GM12878 (cell line): ENCODE data around the gene ENO2. TPM values are rescaled to one million over a fixed set of nuclear protein-coding genes. Genes with fewer than 3 reads are reported as not detected.

Experiments
- ATAC-seq: fragments of 200-7000 bp; cut with Tn5 transposase; 3 replicates; pipeline ENCODE4 v1.9.1; 2020; ENCODE audit warnings: mild to moderate bottlenecking, moderate library complexity
- BruUV-seq: library from RNA; stranded (reverse); fragments of 400-500 nt; replicated peaks from 2 replicates; lab custom pipeline; 2021; lab: Mats Ljungman, UMichigan
- CTCF ChIA-PET: fragments of 300-600 bp; sonication (Branson Sonifier 250); formaldehyde crosslinking; extraction: SDS; loops from one replicate; lab custom pipeline; 2021; ENCODE audit warnings: inconsistent platforms; lab: Yijun Ruan, JAX
- POLR2A ChIA-PET: fragments of 350-600 bp; formaldehyde crosslinking; extraction: SDS; loops from one replicate; lab custom pipeline; 2021; ENCODE audit warnings: inconsistent platforms; lab: Charles Lee
- RAD21 ChIA-PET: fragments of 300-600 bp; sonication (Branson Sonifier 250); formaldehyde crosslinking; loops from one replicate; lab custom pipeline; 2023; ENCODE audit warnings: antibody characterized with exemption; ENCODE audit not compliant: unreplicated experiment; lab: Charles Lee
- SMC1A ChIA-PET: fragments of 300-600 bp; sonication (Branson Sonifier 250); formaldehyde crosslinking; loops from one replicate; lab custom pipeline; 2023; ENCODE audit not compliant: unreplicated experiment, uncharacterized antibody; lab: Charles Lee
- DNase-seq: peaks from one replicate; pipeline ENCODE4 v3.0.0-alpha.2; 2011; ENCODE audit warnings: low read depth, low spot score
- FAIRE-seq: peaks from 3 replicates; lab custom pipeline; 2011; peaks lifted over from hg19 to GRCh38; lab: Jason Lieb, UNC
- H2AFZ ChIP-seq: 2 replicates; pipeline ENCODE4 v1.6.0; 2011; ENCODE audit warnings: low read depth, low read length, control low read depth; ENCODE audit not compliant: control insufficient read depth
- H3K27ac ChIP-seq: 2 replicates; pipeline ENCODE4 v1.5.1; 2011; ENCODE audit warnings: control low read depth; ENCODE audit not compliant: control insufficient read depth, insufficient read depth
- H3K27me3 ChIP-seq, 2 experiments: replicated peaks in 1 of 2; 2 replicates each; pipeline versions ENCODE4 v1.6.0 to v1.6.1; 2011; ENCODE audit warnings: low read length in 1 of 2; ENCODE audit not compliant: control insufficient read depth in 2 of 2, insufficient read depth in 2 of 2
- H3K36me3 ChIP-seq, 2 experiments: 2 replicates each; pipeline ENCODE4 v1.5.1; 2011; ENCODE audit warnings: low read length in 1 of 2; ENCODE audit not compliant: control insufficient read depth in 2 of 2, insufficient read depth in 2 of 2
- H3K4me1 ChIP-seq: 2 replicates; pipeline ENCODE4 v1.6.1; 2011; ENCODE audit warnings: mild to moderate bottlenecking, low read length, moderate library complexity, mixed read lengths; ENCODE audit not compliant: control insufficient read depth, insufficient read depth
- H3K4me2 ChIP-seq: 2 replicates; pipeline ENCODE4 v1.6.0; 2011; ENCODE audit warnings: control low read depth; ENCODE audit not compliant: control insufficient read depth, insufficient read depth
- H3K4me3 ChIP-seq: fragments of 200-600 bp; sonication (generic); 2 replicates; pipeline ENCODE4 v1.5.1; 2016
- H3K79me2 ChIP-seq: 2 replicates; pipeline ENCODE4 v1.6.0; 2011; ENCODE audit warnings: low read length; ENCODE audit not compliant: control insufficient read depth, insufficient read depth
- H3K9ac ChIP-seq: 2 replicates; pipeline ENCODE4 v1.8.0; 2011; ENCODE audit warnings: low read length, control low read depth, mixed read lengths; ENCODE audit not compliant: control insufficient read depth, insufficient read depth
- H3K9me3 ChIP-seq: replicated peaks from 3 replicates; pipeline ENCODE4 v1.5.1; 2011; ENCODE audit warnings: mild to moderate bottlenecking, low read length; ENCODE audit not compliant: control insufficient read depth, insufficient read depth
- H4K20me1 ChIP-seq: 2 replicates; pipeline ENCODE4 v1.6.0; 2011; ENCODE audit not compliant: control insufficient read depth, insufficient read depth
- BMI1 ChIP-seq: fragments of 450-650 bp; IDR thresholded peaks from 2 replicates; pipeline ENCODE4 v1.6.1; 2016; ENCODE audit warnings: mild to moderate bottlenecking, moderate library complexity, borderline replicate concordance
- EED ChIP-seq: sonication (generic); IDR thresholded peaks from 2 replicates; pipeline ENCODE4 v1.6.1; 2016; ENCODE audit warnings: antibody characterized with exemption, low read depth
- IKZF1 ChIP-seq: fragments of 450-650 bp; conservative IDR thresholded peaks from 2 replicates; pipeline ENCODE4 v1.6.1; 2017; ENCODE audit warnings: antibody characterized with exemption, mild to moderate bottlenecking
- IRF3 ChIP-seq: fragments of 450-650 bp; IDR thresholded peaks from 2 replicates; pipeline ENCODE4 v1.6.1; 2014; ENCODE audit warnings: mild to moderate bottlenecking
- IRF5 ChIP-seq: fragments of 450-650 bp; IDR thresholded peaks from 2 replicates; pipeline ENCODE4 v1.6.1; 2017; ENCODE audit warnings: borderline replicate concordance
- MLLT1 ChIP-seq: fragments of 450-650 bp; IDR thresholded peaks from 2 replicates; pipeline ENCODE4 v1.6.1; 2016; ENCODE audit warnings: mild to moderate bottlenecking
- NR2C2 ChIP-seq: IDR thresholded peaks from 2 replicates; pipeline ENCODE4 v1.6.1; 2011; ENCODE audit warnings: borderline replicate concordance, low read depth; ENCODE audit not compliant: control insufficient read depth, insufficient read length
- PAX5 ChIP-seq: IDR thresholded peaks from 2 replicates; pipeline ENCODE4 v1.6.1; 2011; ENCODE audit warnings: low read depth, low read length, borderline replicate concordance
- RAD21 ChIP-seq: IDR thresholded peaks from 2 replicates; pipeline ENCODE4 v1.6.1; 2011; ENCODE audit warnings: mild to moderate bottlenecking, low read depth, low read length, moderate library complexity; ENCODE audit not compliant: insufficient read depth
- RB1 ChIP-seq: fragments of 450-650 bp; formaldehyde crosslinking; IDR thresholded peaks from 2 replicates; pipeline ENCODE4 v1.6.1; 2017; ENCODE audit warnings: mild to moderate bottlenecking, borderline replicate concordance
- RELB ChIP-seq: fragments of 450-650 bp; IDR thresholded peaks from 2 replicates; pipeline ENCODE4 v1.6.1; 2017; ENCODE audit warnings: low read depth, mild to moderate bottlenecking, moderate library complexity
- SMAD1 ChIP-seq: fragments of 450-650 bp; IDR thresholded peaks from 2 replicates; pipeline ENCODE4 v1.6.1; 2018; ENCODE audit warnings: mild to moderate bottlenecking, low read depth; ENCODE audit not compliant: partially characterized antibody
- SMARCA5 ChIP-seq: fragments of 450-650 bp; IDR thresholded peaks from 2 replicates; pipeline ENCODE4 v1.6.1; 2017; ENCODE audit warnings: mild to moderate bottlenecking
- SREBF1 ChIP-seq: IDR thresholded peaks from 2 replicates; pipeline ENCODE4 v1.6.1; 2012; ENCODE audit warnings: mild to moderate bottlenecking, low read length
- ZBTB33 ChIP-seq: fragments of 450-650 bp; IDR thresholded peaks from 2 replicates; pipeline ENCODE4 v1.6.1; 2017; ENCODE audit warnings: mild to moderate bottlenecking
- WGBS: methylation state at CpG from one replicate; pipeline ENCODE4 v1.1.6; 2016; ENCODE audit warnings: low lambda C conversion rate; ENCODE audit not compliant: insufficient replicate concordance, insufficient coverage; ENCODE audit errors: missing lambda C conversion rate; 5-methylcytosine and 5-hydroxymethylcytosine counted together
- in situ Hi-C: fragments of 300-500 bp; cut with MboI; formaldehyde crosslinking; loops from 9 replicates; pipeline ENCODE4 v1.14.3; 2018; ENCODE audit warnings: mixed read lengths
- intact Hi-C: fragments of 100-400 bp; cut with micrococcal nuclease; formaldehyde crosslinking; loops from one replicate; pipeline ENCODE4 v1.14.2; 2022; ENCODE audit not compliant: unreplicated experiment
- polyA plus RNA-seq, 11 experiments: library from polyadenylated mRNA; depleted of rRNA in 4 of 11; unstranded in 6 of 11; stranded (reverse) in 5 of 11; fragments of >200 nt; fragmentation: Nextera tagmentation in 4 of 11; fragmentation: Illumina TruSeq in 1 of 11; extraction: Ambion mirVana in 4 of 11; extraction: Trizol in 1 of 11; gene quantifications; 1 replicate in 1 of 11; 2 replicates in 10 of 11; pipeline versions ENCODE4 v1.2.1 to v1.2.3, GENCODE V29; 2011 to 2016; ENCODE audit warnings: inconsistent platforms in 2 of 11, missing spikeins in 2 of 11, low read depth in 1 of 11
- total RNA-seq, 4 experiments: library from RNA; depleted of rRNA in 3 of 4; stranded (reverse); fragments of >200 nt in 3 of 4; fragmentation: Illumina TruSeq in 1 of 4; extraction: Trizol in 1 of 4; gene quantifications; 2 replicates each; pipeline versions ENCODE4 v1.2.1 to v1.2.3, GENCODE V29; 2013 to 2021

ENO2 gene
- total and polyA plus RNA-seq, 10 of the 15 experiments (the other 5 are each of a cell fraction or from before 2014, with no cell fraction given): 24.8 to 196 (median 43.1) TPM

GRCh38 chr12:6927379-6928021 is 13.1 kb downstream of the ENO2 start, which contains the start of gene ATN1:
Gene ATN1, plus strand, starts transcription at chr12:6927959. Its CDS starts 6,043 bp downstream, at chr12:6934002.
- H3K9me3 ChIP-seq: no peaks in the 10 kb centered on the region
- BruUV-seq: no TSS peak
- H3K4me2 ChIP-seq: peak within 1 kb of the TSS; percentile 95
- no peak for FAIRE-seq
- 6% methylated on average over 2 of the region's 66 CpGs for WGBS
- peaks cover 37% of the 10 kb centered on the region for H3K4me1 ChIP-seq
- peak; percentile 43 for ATAC-seq
- DNase-seq: no peak
- H3K36me3 ChIP-seq: peaks cover 0 to 3% of the 10 kb centered on the region in 2 experiments; a peak in 1 of 4 replicates
- no peaks in the 10 kb centered on the region for H4K20me1 ChIP-seq
- ChIA-PET RAD21 (interaction anchor here (0.6 to 4.6 kb wide), 4 partner anchors 12 to 38 kb away, joined by 3 to 45 read pairs (median 12); partner anchors contain the start of genes C12orf57 and RNU7-1), CTCF (interaction anchor here (1.0 to 6.2 kb wide), 8 partner anchors 10 to 183 kb away, joined by 3 to 111 read pairs (median 6); partner anchors contain the start of genes C12orf57, C1RL, RNU7-1 and SPSB2), POLR2A (interaction anchor here (0.9 to 4.8 kb wide), 5 partner anchors 10 to 74 kb away, joined by 4 to 28 read pairs (median 9); partner anchors contain the start of gene LRRC23), SMC1A (interaction anchor here (0.6 to 3.9 kb wide), 6 partner anchors 17 to 185 kb away, joined by 3 to 29 read pairs (median 6); partner anchors contain the start of genes C12orf57 and RNU7-1)
- H3K79me2 ChIP-seq: peaks cover 40% of the 10 kb centered on the region
- H3K27ac ChIP-seq: peak within 1 kb of the TSS; percentile 86
- H3K9ac ChIP-seq: peak within 1 kb of the TSS; percentile 90
- peak within 1 kb of the TSS; percentile 79 for H2AFZ ChIP-seq
- peak within 1 kb of the TSS; percentile 95 for H3K4me3 ChIP-seq
- in situ Hi-C loops (no loop called here), intact Hi-C loops (no loop called here)
- H3K27me3 ChIP-seq: no peaks in the 10 kb centered on the region
- TF ChIP-seq SREBF1: no peak
- no peak for TF ChIP-seq ZBTB33
- TF ChIP-seq BMI1: no peak
- peak; percentile 18; the same call in 1 of the 2 replicates for TF ChIP-seq PAX5
- no peak for TF ChIP-seq IRF3
- TF ChIP-seq RELB: peak; percentile 42; the same call in 1 of the 2 replicates
- TF ChIP-seq RAD21: no peak
- TF ChIP-seq SMARCA5: no peak
- TF ChIP-seq IKZF1: peak; percentile 57
- peak; percentile 60; the same call in 1 of the 2 replicates for TF ChIP-seq RB1
- TF ChIP-seq MLLT1: 0 out of 2 replicates have a peak, but pooled peaks have one; percentile 40
- TF ChIP-seq SMAD1: no peak
- TF ChIP-seq EED: peak; percentile 38; the same call in 1 of the 2 replicates
- TF ChIP-seq NR2C2: no peak
- TF ChIP-seq IRF5: no peak
